HG02943 (cell line): ENCODE data around the gene INPP4B.

Experiments
- ATAC-seq: cut with Tn5 transposase; IDR thresholded peaks from one replicate; pipeline ENCODE4 v1.9.1; 2021; ENCODE audit warnings: mild to moderate bottlenecking, low read depth, moderate library complexity; ENCODE audit not compliant: unreplicated experiment

Gene INPP4B

GRCh38 chr4:142281999-142282398 is 564.1 kb downstream of the INPP4B start:
- ATAC-seq, result no peak

DNA sequence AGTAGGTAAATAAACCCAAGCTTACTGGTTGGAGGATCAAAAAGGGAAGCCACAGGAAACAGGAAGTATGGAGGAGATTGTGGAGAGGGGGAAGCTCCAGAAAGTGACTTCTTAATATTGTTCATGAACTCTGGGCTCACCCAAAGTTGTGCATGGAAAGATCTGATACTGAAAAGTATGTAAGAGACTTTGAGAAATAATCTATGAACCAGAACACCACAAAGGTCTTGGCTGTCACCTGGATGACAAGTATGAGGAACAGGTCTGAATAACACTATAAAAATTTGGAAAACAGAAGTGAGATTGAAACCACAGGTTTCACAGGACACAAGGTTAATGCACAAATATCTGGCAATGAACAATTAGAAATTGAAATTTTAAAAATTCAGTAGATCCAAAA is 567.4 kb downstream of the INPP4B start:
- no peak for ATAC-seq

DNA sequence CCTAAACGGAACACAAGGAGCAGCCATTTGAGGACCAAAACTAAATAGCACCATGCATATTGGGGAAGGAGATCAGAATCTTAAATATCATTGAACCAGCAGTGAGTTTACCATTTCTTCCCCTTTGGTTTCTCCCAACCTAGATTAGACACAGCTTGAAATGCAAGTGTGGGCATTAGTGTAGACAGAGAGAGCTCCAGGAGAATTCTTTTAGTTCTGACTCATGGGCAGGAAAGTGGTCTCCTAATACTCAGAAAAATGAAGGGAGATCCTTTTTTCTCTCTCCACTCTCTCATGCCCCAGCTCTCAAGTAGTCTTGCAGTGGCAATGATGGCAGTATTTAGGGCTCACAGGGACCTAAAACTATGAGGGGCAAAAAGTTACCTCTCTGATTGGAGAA is 567.9 kb downstream of the INPP4B start:
- no peak for ATAC-seq

DNA sequence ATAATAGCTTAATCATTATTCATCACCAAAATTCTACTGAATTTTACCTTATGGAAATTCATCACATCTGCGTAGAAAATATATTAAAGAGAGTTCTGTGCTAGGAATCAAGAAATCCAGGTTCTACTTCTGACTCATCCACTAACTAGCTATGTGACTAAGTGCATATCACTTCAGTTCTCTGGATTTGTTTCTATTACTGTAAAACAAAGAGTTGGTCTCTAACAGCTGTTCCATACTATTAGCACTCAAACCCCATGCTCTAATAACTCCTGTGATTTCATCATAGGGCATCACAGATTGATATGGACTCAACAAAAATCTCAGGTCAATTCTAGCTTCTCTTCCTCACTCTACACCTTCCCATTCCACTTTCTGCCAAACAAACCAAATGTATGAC is 572.0 kb downstream of the INPP4B start:
- no peak for ATAC-seq

- no peak for ATAC-seq
Measured at GRCh38 chr4:142272452-142272851, 573.6 kb downstream of the INPP4B start.

DNA sequence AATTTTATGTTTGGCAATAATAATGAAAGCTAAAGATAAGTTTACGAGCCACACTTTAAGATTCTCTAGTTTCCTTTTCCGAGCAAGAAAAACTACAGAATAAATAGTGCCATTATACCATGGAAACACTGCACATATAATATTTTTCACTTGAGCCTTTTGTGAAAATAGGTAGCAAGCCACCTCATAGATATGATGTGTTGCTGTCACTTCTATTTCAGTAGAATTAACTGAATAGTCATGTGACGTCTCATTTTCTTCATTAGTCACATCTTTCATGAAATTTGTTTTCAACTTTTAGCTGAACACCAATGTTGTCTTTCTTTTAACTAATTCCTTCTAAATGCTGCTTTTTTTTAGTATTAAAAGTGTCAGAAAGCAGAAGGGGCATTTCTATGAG is 574.3 kb downstream of the INPP4B start:
- ATAC-seq, result no peak

- ATAC-seq, result no peak
Measured at GRCh38 chr4:142267101-142267500, 579.0 kb downstream of the INPP4B start.

GRCh38 chr4:142265946-142266345 is 580.2 kb downstream of the INPP4B start:
- no peak for ATAC-seq

DNA sequence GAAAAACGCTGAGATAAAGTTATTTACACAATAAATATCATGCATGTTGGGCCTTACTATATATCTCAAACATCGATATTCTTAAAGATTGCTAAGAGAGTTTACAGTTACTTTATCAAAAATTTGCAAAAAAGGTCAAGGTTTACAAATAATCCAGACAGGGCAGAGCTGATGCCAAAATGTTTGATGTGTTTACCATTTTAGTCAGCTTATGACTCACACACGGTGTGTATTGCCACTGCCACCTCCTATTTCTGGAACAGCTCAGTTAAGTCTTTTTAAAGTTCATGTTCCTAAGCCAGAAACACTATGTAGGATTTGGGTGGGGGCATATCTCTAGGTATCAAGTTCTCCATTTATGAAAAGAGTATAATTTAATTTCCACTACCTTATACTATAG is 580.6 kb downstream of the INPP4B start:
- ATAC-seq, result no peak

- no peak for ATAC-seq
Measured at GRCh38 chr4:142264961-142265360, 581.1 kb downstream of the INPP4B start.

- ATAC-seq, result no peak
Measured at GRCh38 chr4:142262956-142263355, 583.1 kb downstream of the INPP4B start.

DNA sequence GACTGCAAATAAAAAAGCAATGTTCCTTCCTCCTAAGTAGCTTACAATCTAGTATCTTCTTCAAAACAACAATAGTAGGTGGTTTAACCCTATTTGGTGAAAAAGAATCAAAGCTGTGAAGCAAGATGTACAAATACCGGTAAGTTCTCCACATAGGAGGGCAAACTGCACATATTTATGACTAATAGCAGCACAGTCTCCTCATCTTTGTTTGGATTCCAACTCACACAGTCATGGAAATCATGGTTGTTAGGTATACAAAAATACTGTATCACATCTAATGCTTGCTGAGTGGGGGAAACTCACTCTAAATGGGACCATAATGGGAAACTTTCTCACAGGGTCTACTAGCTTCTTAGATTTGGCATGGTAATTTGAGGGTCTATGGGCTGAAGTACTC is 597.2 kb downstream of the INPP4B start:
- ATAC-seq, result no peak

DNA sequence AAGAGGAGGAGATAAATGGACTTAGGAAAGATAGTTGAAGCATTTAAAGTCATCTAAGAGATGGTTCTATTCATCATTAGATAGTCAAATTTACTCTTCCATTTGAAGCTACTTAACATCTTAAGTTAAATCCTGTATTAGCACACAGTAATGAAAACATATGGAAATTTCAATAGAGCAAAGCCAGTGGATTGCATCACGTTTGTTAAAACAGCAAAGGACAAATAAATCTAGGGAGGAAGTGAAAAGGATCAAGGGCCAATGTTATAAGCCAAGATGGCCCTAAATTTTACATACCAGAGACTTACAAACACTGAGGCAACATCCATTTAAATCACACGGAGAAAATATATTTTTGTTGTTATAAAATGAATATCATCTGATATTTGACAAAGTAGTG is 602.8 kb downstream of the INPP4B start:
- no peak for ATAC-seq

DNA sequence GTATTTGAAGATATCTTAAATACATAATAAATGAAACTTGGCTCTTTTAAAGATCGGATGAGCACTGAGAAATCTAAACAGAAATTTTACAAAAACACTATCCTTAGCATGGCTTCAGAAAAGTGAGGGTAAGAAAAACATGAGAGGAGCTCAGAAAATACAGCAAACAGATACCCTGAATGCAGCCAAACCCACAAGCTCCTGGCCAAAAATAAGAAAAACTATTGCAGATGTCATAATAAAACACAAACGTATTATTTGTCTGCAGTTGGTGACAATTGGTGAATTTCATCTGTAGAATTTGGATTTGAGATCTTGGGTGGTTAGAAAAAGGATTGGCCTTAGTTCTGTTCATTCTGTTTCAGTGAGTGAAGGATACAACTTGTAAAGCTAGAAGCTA is 603.9 kb downstream of the INPP4B start:
- no peak for ATAC-seq

DNA sequence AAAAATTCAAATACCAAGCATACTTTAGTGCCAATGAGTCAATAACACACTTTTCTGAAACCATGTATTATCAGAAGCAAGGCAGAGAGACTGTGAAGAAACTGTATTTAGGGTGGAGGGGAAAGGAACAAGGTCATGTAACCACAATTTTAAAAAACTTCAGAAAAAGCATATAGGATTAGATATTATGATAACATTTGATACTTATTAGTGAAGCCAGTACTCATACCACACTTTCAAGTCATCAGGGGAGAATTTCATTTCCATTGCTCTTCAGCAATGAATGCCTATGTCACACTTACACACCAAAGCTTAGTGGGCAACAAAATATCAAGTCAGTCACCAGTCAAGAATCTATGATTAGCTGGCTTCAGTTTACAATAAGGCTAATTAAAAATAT is 607.5 kb downstream of the INPP4B start:
- no peak for ATAC-seq

- ATAC-seq, result no peak
Measured at GRCh38 chr4:142236268-142236667, 609.8 kb downstream of the INPP4B start.

- no peak for ATAC-seq
Measured at GRCh38 chr4:142231787-142232186, 614.3 kb downstream of the INPP4B start.

DNA sequence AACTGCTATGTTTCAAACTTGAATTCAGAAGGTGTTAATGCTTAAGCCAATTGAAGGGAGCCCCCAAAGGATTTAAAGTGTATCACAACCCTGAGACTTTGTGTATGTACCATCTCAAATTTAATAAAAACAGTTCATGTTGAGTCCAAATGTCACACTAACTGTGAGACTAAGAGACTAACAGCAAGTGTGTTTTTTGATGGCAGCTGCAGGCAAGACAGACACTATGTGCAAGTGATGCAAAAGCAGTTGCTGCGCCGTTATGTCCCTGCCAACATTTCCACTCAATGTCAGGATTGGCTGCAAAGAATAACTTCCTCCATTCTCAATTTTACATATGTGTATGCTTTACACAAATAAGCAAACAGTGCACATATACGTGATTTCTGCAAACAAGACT is 615.1 kb downstream of the INPP4B start:
- no peak for ATAC-seq

DNA sequence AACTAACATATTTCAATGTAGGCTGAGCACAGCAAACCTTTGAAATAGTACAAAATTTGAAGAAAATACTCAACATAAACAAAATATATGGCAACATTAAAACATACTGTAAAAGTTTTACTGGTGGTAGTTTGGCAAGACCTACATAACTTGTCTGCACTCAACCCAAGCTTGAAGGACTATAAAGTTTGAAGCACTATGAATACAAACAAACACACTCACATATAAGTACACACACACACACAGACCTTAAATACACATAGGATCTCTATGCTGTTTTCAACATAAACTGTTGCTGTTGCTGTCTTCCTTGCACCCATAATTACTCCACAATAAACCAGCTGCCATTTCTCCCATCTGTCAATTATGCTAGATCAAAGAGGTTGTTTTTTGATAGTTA is 620.1 kb downstream of the INPP4B start:
- no peak for ATAC-seq

DNA sequence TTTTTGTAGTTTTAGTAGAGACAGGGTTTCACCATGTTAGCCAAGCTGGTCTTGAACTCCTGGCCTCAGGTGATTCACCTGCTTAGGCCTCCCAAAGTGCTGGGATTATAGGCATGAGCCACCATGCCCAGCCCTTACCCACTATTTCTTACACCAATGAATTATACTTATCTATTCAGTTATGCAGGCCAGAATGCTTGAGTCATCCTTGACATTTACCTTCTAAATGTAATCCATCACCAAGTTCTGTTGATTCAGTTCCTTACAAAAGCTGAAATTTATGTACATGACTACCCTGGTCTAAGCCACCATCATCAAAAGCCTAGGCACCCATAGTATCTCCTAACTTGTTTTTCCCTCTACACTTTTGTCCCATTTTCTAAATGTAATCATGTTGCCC is 624.0 kb downstream of the INPP4B start:
- no peak for ATAC-seq

- no peak for ATAC-seq
Measured at GRCh38 chr4:142218726-142219125, 627.4 kb downstream of the INPP4B start.

DNA sequence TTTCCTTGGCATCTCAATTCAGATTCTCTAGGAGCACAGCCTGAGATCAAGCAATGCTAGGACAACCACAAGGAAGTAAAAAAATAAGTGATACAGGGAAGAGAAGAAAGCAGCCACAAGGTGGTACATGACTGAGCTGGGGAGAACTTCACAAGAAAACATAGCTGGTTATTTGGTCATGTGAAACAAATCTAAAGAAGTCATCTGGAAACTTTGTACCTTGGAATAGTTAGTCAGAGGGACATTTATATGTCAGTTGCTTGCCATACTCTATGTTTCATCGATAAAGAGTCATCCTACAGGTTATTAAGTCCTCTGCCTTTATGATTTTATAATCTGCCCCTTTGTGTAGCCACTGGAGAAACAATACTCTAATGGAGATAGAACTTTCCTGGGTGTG is 634.7 kb downstream of the INPP4B start:
- ATAC-seq, result no peak

- no peak for ATAC-seq
Measured at GRCh38 chr4:142203505-142203904, 642.6 kb downstream of the INPP4B start.
